OCI-LY7 (cell line): ENCODE results near the gene TGM2. TPM values are rescaled to one million over a fixed set of nuclear protein-coding genes. Genes with fewer than 3 reads are reported as not detected.

Experiments used
- BruUV-seq: library from RNA; stranded (reverse); fragments of 400-500 nt; replicated peaks from 2 replicates; lab custom pipeline; 2021; lab: Mats Ljungman, UMichigan
- CTCF ChIA-PET: fragments of 300-600 bp; sonication (Branson Sonifier 250); formaldehyde crosslinking; loops from one replicate; lab custom pipeline; 2022; ENCODE audit warnings: antibody characterized with exemption; ENCODE audit not compliant: unreplicated experiment; lab: Charles Lee
- POLR2A ChIA-PET: fragments of 300-600 bp; sonication (Branson Sonifier 250); formaldehyde crosslinking; loops from one replicate; lab custom pipeline; 2022; ENCODE audit warnings: antibody characterized with exemption; lab: Charles Lee
- DNase-seq: peaks from one replicate; pipeline ENCODE4 v3.0.0-alpha.2; 2015; ENCODE audit warnings: low spot score
- H2AFZ ChIP-seq: fragments of 200-600 bp; sonication (generic), shearing (Covaris generic); 2 replicates; pipeline ENCODE4 v1.6.1; 2014; ENCODE audit warnings: mild to moderate bottlenecking, antibody characterized with exemption, low read length, moderate library complexity
- H3K27ac ChIP-seq: fragments of 200-600 bp; sonication (generic); 2 replicates; pipeline ENCODE4 v1.5.1; 2014; ENCODE audit warnings: mixed run types, low read depth, mild to moderate bottlenecking, moderate library complexity, low read length, inconsistent platforms; ENCODE audit not compliant: poor library complexity, severe bottlenecking
- H3K36me3 ChIP-seq: fragments of 200-600 bp; sonication (generic); 2 replicates; pipeline ENCODE4 v1.6.1; 2014; ENCODE audit warnings: mild to moderate bottlenecking, antibody characterized with exemption, low read length, moderate library complexity, mixed read lengths; ENCODE audit not compliant: insufficient read depth
- H3K4me1 ChIP-seq: fragments of 200-600 bp; sonication (generic); 2 replicates; pipeline ENCODE4 v1.5.1; 2014; ENCODE audit warnings: mild to moderate bottlenecking, low read length; ENCODE audit not compliant: insufficient read depth, poor library complexity, severe bottlenecking
- H3K4me2 ChIP-seq: fragments of 200-600 bp; sonication (generic); 2 replicates; pipeline ENCODE4 v1.6.1; 2014; ENCODE audit warnings: mild to moderate bottlenecking, low read length
- H3K4me3 ChIP-seq: fragments of 200-600 bp; sonication (generic); 2 replicates; pipeline ENCODE4 v1.5.1; 2014; ENCODE audit warnings: mild to moderate bottlenecking, low read depth, low read length; ENCODE audit not compliant: poor library complexity, severe bottlenecking
- H3K79me2 ChIP-seq: fragments of 200-600 bp; sonication (generic); 2 replicates; pipeline ENCODE4 v1.6.1; 2016; ENCODE audit warnings: low read depth, mild to moderate bottlenecking, low read length, moderate library complexity, mixed read lengths; ENCODE audit not compliant: insufficient read depth
- H3K9me2 ChIP-seq: fragments of 200-600 bp; sonication (generic); 2 replicates; pipeline ENCODE4 v1.6.1; 2016; ENCODE audit warnings: mild to moderate bottlenecking, low read length, mixed read lengths; ENCODE audit not compliant: insufficient read depth
- H3K9me3 ChIP-seq: fragments of 200-600 bp; sonication (generic); 2 replicates; pipeline ENCODE4 v1.6.1; 2014; ENCODE audit warnings: mild to moderate bottlenecking, mixed run types, low read length, mixed read lengths
- H4K20me1 ChIP-seq: fragments of 200-600 bp; sonication (generic); 2 replicates; pipeline ENCODE4 v1.6.1; 2014; ENCODE audit warnings: mild to moderate bottlenecking, antibody characterized with exemption, low read length, moderate library complexity, mixed read lengths; ENCODE audit not compliant: insufficient read depth
- CTCF ChIP-seq: fragments of 200-600 bp; sonication (generic); conservative IDR thresholded peaks from 2 replicates; pipeline ENCODE4 v1.5.1; 2014; ENCODE audit warnings: mild to moderate bottlenecking, antibody characterized with exemption, low read length, moderate library complexity, mixed read lengths
- EZH2phosphoT487 ChIP-seq: fragments of 200-600 bp; sonication (generic); IDR thresholded peaks from 2 replicates; pipeline ENCODE4 v1.6.1; 2018; ENCODE audit warnings: low read depth, borderline replicate concordance, mild to moderate bottlenecking, mixed run types, antibody characterized with exemption, low read length, moderate library complexity, mixed read lengths
- intact Hi-C: fragments of 100-400 bp; cut with micrococcal nuclease; formaldehyde crosslinking; loops from one replicate; pipeline ENCODE4 v1.10.0; 2022; ENCODE audit not compliant: unreplicated experiment
- total RNA-seq, 2 experiments: library from RNA; depleted of rRNA in 1 of 2; stranded (reverse); fragments of >200 nt in 1 of 2; shearing (Covaris generic) in 1 of 2; gene quantifications; 2 replicates each; pipeline ENCODE4 v1.2.3, GENCODE V29; 2014 to 2022

Gene TGM2
- total RNA-seq, 2 experiments from 2014 or later: not detected

GRCh38 chr20:38207621-38208020, 42.6 kb upstream of the TGM2 start:
- no peak overlapping the region for H3K4me2 ChIP-seq
- TF ChIP-seq CTCF (no peak), EZH2phosphoT487 (no peak)
- H4K20me1 ChIP-seq: no peaks in the 10 kb centered on the region
- intact Hi-C loops: no loop called here
- ChIA-PET POLR2A (interaction anchor here (0.5 kb wide), 1 partner anchor 224 kb away, joined by 3 read pairs; no protein-coding TSS in a partner anchor), CTCF (no interaction called here)
- H2AFZ ChIP-seq: no peak overlapping the region
- H3K4me3 ChIP-seq: no peak overlapping the region
- H3K4me1 ChIP-seq: no peaks in the 10 kb centered on the region
- H3K27ac ChIP-seq: no peak overlapping the region
- BruUV-seq: no TSS peak
- no peaks in the 10 kb centered on the region for H3K36me3 ChIP-seq
- no peaks in the 10 kb centered on the region; the same call in 1 of the 2 replicates for H3K9me2 ChIP-seq
- no peaks in the 10 kb centered on the region for H3K9me3 ChIP-seq
- DNase-seq: no peak
- no peaks in the 10 kb centered on the region for H3K79me2 ChIP-seq

GRCh38 chr20:38205001-38205400, 39.9 kb upstream of the TGM2 start:
- BruUV-seq: no TSS peak
- no peaks in the 10 kb centered on the region for H3K9me3 ChIP-seq
- intact Hi-C loops: no loop called here
- no peak overlapping the region for H3K27ac ChIP-seq
- CTCF ChIA-PET: no interaction called here
- no peaks in the 10 kb centered on the region for H3K79me2 ChIP-seq
- POLR2A ChIA-PET: no interaction called here
- DNase-seq: no peak
- H3K9me2 ChIP-seq: no peaks in the 10 kb centered on the region; the same call in 1 of the 2 replicates
- no peaks in the 10 kb centered on the region for H4K20me1 ChIP-seq
- H3K4me2 ChIP-seq: no peak overlapping the region
- no peak overlapping the region for H3K4me3 ChIP-seq
- no peaks in the 10 kb centered on the region for H3K4me1 ChIP-seq
- no peak overlapping the region for H2AFZ ChIP-seq
- TF ChIP-seq CTCF (no peak), EZH2phosphoT487 (no peak)
- H3K36me3 ChIP-seq: no peaks in the 10 kb centered on the region

DNA sequence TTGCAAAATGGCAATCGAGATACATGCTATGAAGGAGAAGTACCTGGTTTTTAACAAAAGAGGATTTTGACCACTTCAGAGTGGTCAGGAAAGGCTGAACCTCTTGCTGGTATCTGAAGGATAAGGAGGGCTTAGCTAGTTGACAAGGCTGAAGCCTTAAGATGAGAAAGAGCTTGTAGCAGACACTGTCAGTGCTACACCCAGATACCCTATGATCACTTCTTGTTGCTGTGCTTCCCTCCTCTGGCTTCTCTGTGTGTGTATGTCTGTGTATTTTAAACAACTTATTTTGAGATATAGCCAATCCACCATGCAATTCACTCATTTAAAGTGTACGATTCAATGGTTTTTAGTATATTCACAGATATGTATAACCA, 38.9 kb upstream of the TGM2 start:
- no peak for DNase-seq
- ChIA-PET POLR2A (interaction anchor here (0.6 kb wide), 1 partner anchor 47 kb away, joined by 4 read pairs; no protein-coding TSS in a partner anchor), CTCF (no interaction called here)
- BruUV-seq: no TSS peak
- Histone ChIP-seq H3K9me2 (no peaks in the 10 kb centered on the region; the same call in 1 of the 2 replicates), H4K20me1 (no peaks in the 10 kb centered on the region), H3K9me3 (no peaks in the 10 kb centered on the region), H3K4me1 (no peaks in the 10 kb centered on the region), H2AFZ (no peak overlapping the region), H3K4me3 (no peak overlapping the region), H3K4me2 (no peak overlapping the region), H3K36me3 (no peaks in the 10 kb centered on the region), H3K27ac (no peak overlapping the region), H3K79me2 (no peaks in the 10 kb centered on the region)
- intact Hi-C loops: no loop called here
- TF ChIP-seq CTCF: no peak
- no peak for TF ChIP-seq EZH2phosphoT487
